HepG2 (cell line): ENCODE results near the gene NOP9. TPM values are rescaled to one million over a fixed set of nuclear protein-coding genes. Genes with fewer than 3 reads are reported as not detected.
A peak's percentile ranks its signal among the peaks of the same experiment; 100 is the strongest.

Experiments used
- IKZF4 ChIP-seq: sonication (generic); formaldehyde crosslinking; IDR thresholded peaks from 2 replicates; pipeline ENCODE4 v1.5.1; 2020; ENCODE audit warnings: borderline replicate concordance, mild to moderate bottlenecking, low read depth, missing genetic modification reagents; ENCODE audit errors: not compliant biosample characterization
- IKZF5 ChIP-seq: IDR thresholded peaks from 2 replicates; pipeline ENCODE4 v1.6.1; 2018; ENCODE audit warnings: missing genetic modification reagents, mild to moderate bottlenecking, missing compliant biosample characterization
- NR2F2 ChIP-seq: IDR thresholded peaks from 2 replicates; pipeline ENCODE4 v1.6.1; 2012; ENCODE audit warnings: low read depth, inconsistent platforms, borderline replicate concordance
- ZNF3 ChIP-seq: IDR thresholded peaks from 2 replicates; pipeline ENCODE4 v1.7.0; 2017; ENCODE audit warnings: inconsistent platforms
- ZNF407 ChIP-seq: sonication (generic); formaldehyde crosslinking; IDR thresholded peaks from one replicate; pipeline ENCODE4 v1.5.1; 2020; ENCODE audit warnings: mild to moderate bottlenecking, missing genetic modification reagents; ENCODE audit errors: not compliant biosample characterization
- ZNF550 ChIP-seq: sonication (generic); formaldehyde crosslinking; IDR thresholded peaks from 2 replicates; pipeline ENCODE4 v1.4.0; 2020; ENCODE audit warnings: mild to moderate bottlenecking, missing genetic modification reagents, borderline replicate concordance
- ZSCAN29 ChIP-seq: sonication (generic); formaldehyde crosslinking; conservative IDR thresholded peaks from 2 replicates; pipeline ENCODE4 v1.4.0; 2020; ENCODE audit warnings: mild to moderate bottlenecking, missing genetic modification reagents
- ZSCAN5A ChIP-seq: sonication (generic); formaldehyde crosslinking; IDR thresholded peaks from 2 replicates; pipeline ENCODE4 v1.8.0; 2022; ENCODE audit warnings: mild to moderate bottlenecking, missing genetic modification reagents, borderline replicate concordance
- polyA plus RNA-seq, 8 experiments: library from polyadenylated mRNA; depleted of rRNA in 3 of 8; stranded (reverse) in 7 of 8; unstranded in 1 of 8; fragments of >200 nt; fragmentation: Illumina TruSeq in 4 of 8; extraction: Trizol in 4 of 8; gene quantifications; 2 replicates each; pipeline versions ENCODE4 v1.2.1 to v1.2.3, GENCODE V29; 2011 to 2016; ENCODE audit warnings: low read depth in 4 of 8, missing spikeins in 1 of 8, mixed read lengths in 1 of 8; ENCODE audit not compliant: insufficient read depth in 1 of 8
- total RNA-seq, 5 experiments: library from RNA; depleted of rRNA; stranded (reverse); fragments of >200 nt; fragmentation: Illumina TruSeq; extraction: Trizol; gene quantifications; 2 replicates each; pipeline ENCODE4 v1.2.3, GENCODE V29; 2016; ENCODE audit warnings: low read depth in 1 of 5
- TF ChIP-seq, protein P1 (sequence below): IDR thresholded peaks from 2 replicates; pipeline ENCODE4 v1.6.1; 2012; ENCODE audit warnings: low read length, improper control_type of control experiment
- TF ChIP-seq, protein P2 (sequence below): sonication (generic); formaldehyde crosslinking; IDR thresholded peaks from 2 replicates; pipeline ENCODE4 v1.5.0; 2020; ENCODE audit warnings: missing genetic modification reagents
- TF ChIP-seq, protein P3 (sequence below): sonication (generic); formaldehyde crosslinking; IDR thresholded peaks from 2 replicates; pipeline ENCODE4 v1.4.0; 2020; ENCODE audit warnings: mild to moderate bottlenecking, missing genetic modification reagents

The NOP9 gene
- total and polyA plus RNA-seq, 2 of the 13 experiments (the other 11 are each of a cell fraction or from before 2014, with no cell fraction given): 24.5 to 61.6 TPM

DNA sequence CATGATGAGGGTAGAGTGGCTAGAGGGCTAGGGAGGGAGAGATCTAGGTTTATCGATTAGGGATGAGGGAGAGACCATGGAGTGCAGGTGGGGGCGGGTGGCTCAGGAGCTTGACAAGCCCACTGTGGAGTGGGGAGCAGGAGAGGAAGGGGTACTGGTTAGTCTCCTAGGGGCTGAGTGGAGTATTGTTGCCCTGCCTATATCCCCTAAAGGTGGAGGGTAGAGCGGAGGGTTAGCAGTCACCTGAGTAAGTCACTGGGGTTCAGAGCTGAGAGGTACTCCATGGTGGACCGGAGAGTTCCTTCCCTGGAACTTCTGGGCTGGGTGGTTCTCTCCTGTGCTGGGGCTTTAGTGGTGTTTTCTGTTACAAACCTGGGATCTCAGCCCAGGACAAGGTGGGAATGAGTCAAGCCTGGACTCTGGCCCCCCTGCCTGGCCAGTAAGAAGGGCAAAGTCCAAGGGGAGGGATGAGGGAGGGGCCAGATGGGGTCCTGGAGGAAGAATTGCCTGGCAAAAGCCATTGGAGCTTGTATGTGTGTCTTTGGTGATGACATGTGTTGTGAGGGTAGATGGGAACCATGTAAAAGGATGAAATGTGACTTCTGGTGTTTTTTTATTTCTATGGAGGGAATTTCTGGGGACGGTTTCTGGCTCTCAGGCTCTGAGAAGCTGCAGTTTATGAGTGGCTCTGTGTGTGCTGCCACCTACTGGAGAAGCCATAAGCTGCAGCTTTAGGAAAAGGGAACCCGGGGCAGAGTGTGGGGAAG, 8.1 kb downstream of the NOP9 start, which contains the start of gene CIDEB (continued):
- TF ChIP-seq, protein P1, sequence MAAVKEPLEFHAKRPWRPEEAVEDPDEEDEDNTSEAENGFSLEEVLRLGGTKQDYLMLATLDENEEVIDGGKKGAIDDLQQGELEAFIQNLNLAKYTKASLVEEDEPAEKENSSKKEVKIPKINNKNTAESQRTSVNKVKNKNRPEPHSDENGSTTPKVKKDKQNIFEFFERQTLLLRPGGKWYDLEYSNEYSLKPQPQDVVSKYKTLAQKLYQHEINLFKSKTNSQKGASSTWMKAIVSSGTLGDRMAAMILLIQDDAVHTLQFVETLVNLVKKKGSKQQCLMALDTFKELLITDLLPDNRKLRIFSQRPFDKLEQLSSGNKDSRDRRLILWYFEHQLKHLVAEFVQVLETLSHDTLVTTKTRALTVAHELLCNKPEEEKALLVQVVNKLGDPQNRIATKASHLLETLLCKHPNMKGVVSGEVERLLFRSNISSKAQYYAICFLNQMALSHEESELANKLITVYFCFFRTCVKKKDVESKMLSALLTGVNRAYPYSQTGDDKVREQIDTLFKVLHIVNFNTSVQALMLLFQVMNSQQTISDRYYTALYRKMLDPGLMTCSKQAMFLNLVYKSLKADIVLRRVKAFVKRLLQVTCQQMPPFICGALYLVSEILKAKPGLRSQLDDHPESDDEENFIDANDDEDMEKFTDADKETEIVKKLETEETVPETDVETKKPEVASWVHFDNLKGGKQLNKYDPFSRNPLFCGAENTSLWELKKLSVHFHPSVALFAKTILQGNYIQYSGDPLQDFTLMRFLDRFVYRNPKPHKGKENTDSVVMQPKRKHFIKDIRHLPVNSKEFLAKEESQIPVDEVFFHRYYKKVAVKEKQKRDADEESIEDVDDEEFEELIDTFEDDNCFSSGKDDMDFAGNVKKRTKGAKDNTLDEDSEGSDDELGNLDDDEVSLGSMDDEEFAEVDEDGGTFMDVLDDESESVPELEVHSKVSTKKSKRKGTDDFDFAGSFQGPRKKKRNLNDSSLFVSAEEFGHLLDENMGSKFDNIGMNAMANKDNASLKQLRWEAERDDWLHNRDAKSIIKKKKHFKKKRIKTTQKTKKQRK: no peak
- TF ChIP-seq ZSCAN5A (no peak; the same call in 1 of the 2 replicates), IKZF4 (CRISPR knock-in tag) (peak; percentile 79), ZNF550 (CRISPR knock-in tag) (peak; percentile 98), NR2F2 (no peak), ZNF407 (CRISPR knock-in tag) (peak; percentile 29), ZSCAN29 (peak; percentile 90), ZNF3 (peak; percentile 61; the same call in 1 of the 2 replicates), IKZF5 (peak; percentile 97)
- TF ChIP-seq, protein P2, sequence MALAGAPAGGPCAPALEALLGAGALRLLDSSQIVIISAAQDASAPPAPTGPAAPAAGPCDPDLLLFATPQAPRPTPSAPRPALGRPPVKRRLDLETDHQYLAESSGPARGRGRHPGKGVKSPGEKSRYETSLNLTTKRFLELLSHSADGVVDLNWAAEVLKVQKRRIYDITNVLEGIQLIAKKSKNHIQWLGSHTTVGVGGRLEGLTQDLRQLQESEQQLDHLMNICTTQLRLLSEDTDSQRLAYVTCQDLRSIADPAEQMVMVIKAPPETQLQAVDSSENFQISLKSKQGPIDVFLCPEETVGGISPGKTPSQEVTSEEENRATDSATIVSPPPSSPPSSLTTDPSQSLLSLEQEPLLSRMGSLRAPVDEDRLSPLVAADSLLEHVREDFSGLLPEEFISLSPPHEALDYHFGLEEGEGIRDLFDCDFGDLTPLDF: no peak
- TF ChIP-seq, protein P3, sequence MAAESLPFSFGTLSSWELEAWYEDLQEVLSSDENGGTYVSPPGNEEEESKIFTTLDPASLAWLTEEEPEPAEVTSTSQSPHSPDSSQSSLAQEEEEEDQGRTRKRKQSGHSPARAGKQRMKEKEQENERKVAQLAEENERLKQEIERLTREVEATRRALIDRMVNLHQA: no peak
